HepG2 (cell line): Measurements from ENCODE around the gene AMOTL1. TPM values are rescaled to one million over a fixed set of nuclear protein-coding genes. Genes with fewer than 3 reads are reported as not detected.
"Not testable (repeated sequence)": the region's sequence is repeated elsewhere in the genome, so short reads cannot be mapped to it uniquely, and the experiment has no call there.

Experiments
- ATAC-seq: fragments of 200-7000 bp; cut with Tn5 transposase; 3 replicates; pipeline ENCODE4 v1.9.1; 2020; ENCODE audit warnings: mild to moderate bottlenecking, moderate library complexity
- BruUV-seq: library from RNA; stranded (reverse); fragments of 400-500 nt; replicated peaks from 2 replicates; lab custom pipeline; 2021; lab: Mats Ljungman, UMichigan
- CTCF ChIA-PET: fragments of 300-600 bp; formaldehyde crosslinking; extraction: SDS; loops from one replicate; lab custom pipeline; 2021; ENCODE audit warnings: low total read pairs, inconsistent platforms, low intra/inter-chr PET ratio; lab: Yijun Ruan, JAX
- POLR2A ChIA-PET: fragments of 350-600 bp; sonication (Branson Sonifier 250); formaldehyde crosslinking; loops from one replicate; lab custom pipeline; 2020; ENCODE audit warnings: antibody characterized with exemption, inconsistent platforms; lab: Yijun Ruan, JAX
- DNase-seq: peaks from one replicate; pipeline ENCODE4 v3.0.0-alpha.2; 2015; ENCODE audit warnings: low spot score
- FAIRE-seq: peaks from 3 replicates; lab custom pipeline; 2011; peaks lifted over from hg19 to GRCh38; lab: Jason Lieb, UNC
- H2AFZ ChIP-seq: one replicate; pipeline ENCODE4 v1.6.1; 2011; ENCODE audit warnings: low read length, inconsistent platforms
- H3K27ac ChIP-seq: fragments of 300-600 bp; 3 replicates; pipeline ENCODE4 v1.8.0; 2011; ENCODE audit warnings: mixed run types, mild to moderate bottlenecking, mixed read lengths, low read length, inconsistent platforms; ENCODE audit not compliant: insufficient read depth; ENCODE audit errors: extremely low read length
- H3K27me3 ChIP-seq, 2 experiments: fragments of 200-600 bp in 1 of 2; 2 replicates in 1 of 2; 3 replicates in 1 of 2; pipeline versions ENCODE4 v1.6.0 to v1.8.0; 2011; ENCODE audit warnings: low read length in 2 of 2, mild to moderate bottlenecking in 2 of 2, moderate library complexity in 2 of 2, inconsistent platforms in 1 of 2; ENCODE audit not compliant: insufficient read depth in 2 of 2, control insufficient read depth in 1 of 2
- H3K36me3 ChIP-seq, 2 experiments: fragments of 200-600 bp in 1 of 2; replicated peaks in 1 of 2; 2 replicates in 1 of 2; 3 replicates in 1 of 2; pipeline versions ENCODE4 v1.5.1 to v1.8.0; 2011; ENCODE audit warnings: low read length in 2 of 2, inconsistent platforms in 1 of 2; ENCODE audit not compliant: insufficient read depth in 2 of 2, control insufficient read depth in 1 of 2
- H3K4me1 ChIP-seq: 2 replicates; pipeline ENCODE4 v1.5.1; 2012; ENCODE audit warnings: low read length, inconsistent platforms; ENCODE audit not compliant: insufficient read depth
- H3K4me2 ChIP-seq: 2 replicates; pipeline ENCODE4 v1.6.0; 2011; ENCODE audit warnings: low read depth, low read length, inconsistent platforms
- H3K4me3 ChIP-seq, 3 experiments: fragments of 200-600 bp in 1 of 3; sonication (generic), shearing (Covaris generic) in 1 of 3; replicated peaks in 1 of 3; 2 replicates each; pipeline ENCODE4 v1.5.1; 2011 to 2016; ENCODE audit warnings: low read length in 3 of 3, inconsistent platforms in 2 of 3, low read depth in 2 of 3, mild to moderate bottlenecking in 2 of 3, control low read depth in 1 of 3, mixed read lengths in 1 of 3; ENCODE audit not compliant: insufficient read depth in 1 of 3
- H3K79me2 ChIP-seq: one replicate; pipeline ENCODE4 v1.6.1; 2011; ENCODE audit warnings: low read length, inconsistent platforms; ENCODE audit not compliant: insufficient read depth
- H3K9ac ChIP-seq: 2 replicates; pipeline ENCODE4 v1.6.0; 2011; ENCODE audit warnings: mild to moderate bottlenecking, low read depth, low read length, inconsistent platforms; ENCODE audit not compliant: insufficient read depth
- H3K9me3 ChIP-seq: 2 replicates; pipeline ENCODE4 v1.5.1; 2012; ENCODE audit warnings: mild to moderate bottlenecking, low read length
- H4K20me1 ChIP-seq: 2 replicates; pipeline ENCODE4 v1.6.0; 2011; ENCODE audit warnings: inconsistent platforms, mild to moderate bottlenecking, low read length, moderate library complexity; ENCODE audit not compliant: insufficient read depth
- FOXC1 ChIP-seq: sonication (generic); formaldehyde crosslinking; IDR thresholded peaks from 2 replicates; pipeline ENCODE4 v1.8.0; 2022; ENCODE audit warnings: mild to moderate bottlenecking, missing genetic modification reagents, borderline replicate concordance
- SRSF9 ChIP-seq: fragments of 200-400 bp; formaldehyde crosslinking; IDR thresholded peaks from 2 replicates; pipeline ENCODE4 v1.6.1; 2018; ENCODE audit warnings: borderline replicate concordance, mild to moderate bottlenecking, low read depth, low read length; ENCODE audit not compliant: insufficient read depth, poor library complexity, severe bottlenecking
- TGIF2 ChIP-seq: IDR thresholded peaks from 2 replicates; pipeline ENCODE4 v1.6.1; 2016; ENCODE audit warnings: control low read depth, missing compliant biosample characterization
- U2AF1 ChIP-seq: fragments of 200-400 bp; formaldehyde crosslinking; optimal IDR thresholded peaks from 2 replicates; pipeline ENCODE3; 2017; ENCODE audit warnings: mild to moderate bottlenecking, low read depth, low read length
- ZNF256 ChIP-seq: sonication (generic); formaldehyde crosslinking; conservative IDR thresholded peaks from 2 replicates; pipeline ENCODE4 v1.4.0; 2020; ENCODE audit warnings: missing genetic modification reagents
- ZNF563 ChIP-seq: sonication (generic); formaldehyde crosslinking; IDR thresholded peaks from 2 replicates; pipeline ENCODE4 v1.8.0; 2022; ENCODE audit warnings: mild to moderate bottlenecking, moderate library complexity, missing genetic modification reagents
- WGBS: methylation state at CpG from one replicate; pipeline ENCODE4 v1.1.6; 2017; ENCODE audit warnings: low lambda C conversion rate; 5-methylcytosine and 5-hydroxymethylcytosine counted together
- in situ Hi-C: cut with HindIII; loops from 2 replicates; pipeline ENCODE4 v1.10.0; 2017; ENCODE audit warnings: low pct_unique_long_range_greater_than_20kb; ENCODE audit not compliant: extremely low pct_ligation_motif_present
- intact Hi-C: fragments of 100-400 bp; cut with micrococcal nuclease; formaldehyde crosslinking; loops from one replicate; pipeline ENCODE4 v1.10.0; 2022; ENCODE audit not compliant: unreplicated experiment
- polyA plus RNA-seq, 8 experiments: library from polyadenylated mRNA; depleted of rRNA in 3 of 8; stranded (reverse) in 7 of 8; unstranded in 1 of 8; fragments of >200 nt; fragmentation: Illumina TruSeq in 4 of 8; extraction: Trizol in 4 of 8; gene quantifications; 2 replicates each; pipeline versions ENCODE4 v1.2.1 to v1.2.3, GENCODE V29; 2011 to 2016; ENCODE audit warnings: low read depth in 4 of 8, missing spikeins in 1 of 8, mixed read lengths in 1 of 8; ENCODE audit not compliant: insufficient read depth in 1 of 8
- total RNA-seq, 5 experiments: library from RNA; depleted of rRNA; stranded (reverse); fragments of >200 nt; fragmentation: Illumina TruSeq; extraction: Trizol; gene quantifications; 2 replicates each; pipeline ENCODE4 v1.2.3, GENCODE V29; 2016; ENCODE audit warnings: low read depth in 1 of 5
- TF ChIP-seq, protein P1 (sequence below): sonication (generic); formaldehyde crosslinking; IDR thresholded peaks from 2 replicates; pipeline ENCODE4 v1.8.0; 2022; ENCODE audit warnings: mild to moderate bottlenecking, missing genetic modification reagents; ENCODE audit not compliant: insufficient replicate concordance
- TF ChIP-seq, protein P2 (sequence below): IDR thresholded peaks from 2 replicates; pipeline ENCODE4 v1.6.1; 2016; ENCODE audit warnings: low read depth, missing genetic modification reagents, missing compliant biosample characterization

Gene AMOTL1
- total and polyA plus RNA-seq, 2 of the 13 experiments (the other 11 are each of a cell fraction or from before 2014, with no cell fraction given): 0.01 to 0.20 TPM

DNA sequence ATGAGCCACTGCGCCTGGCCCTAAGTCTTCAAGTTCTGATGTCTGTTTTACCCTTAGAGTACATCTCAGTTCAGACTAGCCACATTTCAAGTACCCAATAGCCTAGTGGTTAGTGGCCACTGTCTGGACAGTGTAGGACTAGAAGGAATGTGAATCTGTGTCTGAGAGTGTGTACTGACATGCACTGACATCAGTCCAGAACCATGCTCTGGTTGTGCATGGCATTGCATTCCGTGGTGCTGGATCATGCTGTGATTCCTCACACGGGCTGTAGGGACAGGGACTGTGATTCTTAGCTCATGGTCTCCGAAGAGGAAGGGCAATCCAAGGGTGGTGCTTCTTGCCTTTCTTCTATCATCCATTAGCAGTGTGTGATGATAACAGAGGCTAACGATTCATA, 41.1 kb downstream of the AMOTL1 start:
- in situ Hi-C loops: no loop called here
- DNase-seq (no peak), ATAC-seq (peak; percentile 56), FAIRE-seq (no peak)
- WGBS: 62% methylated on average over 2 of the region's 5 CpGs
- Histone ChIP-seq H3K4me2 (no peak overlapping the region), H3K4me3 (no peak overlapping the region), H3K9me3 (peaks cover 4% of the 10 kb centered on the region), H3K36me3 (no peaks in the 10 kb centered on the region), H3K27ac (no peak overlapping the region), H4K20me1 (no peaks in the 10 kb centered on the region), H3K9ac (no peak overlapping the region), H3K27me3 (no peaks in the 10 kb centered on the region), H3K4me1 (no peaks in the 10 kb centered on the region), H3K79me2 (no peaks in the 10 kb centered on the region), H2AFZ (no peak overlapping the region)
- TF ChIP-seq U2AF1 (no peak), TGIF2 (CRISPR knock-in tag) (no peak), ZNF256 (no peak), SRSF9 (no peak), FOXC1 (no peak), ZNF563 (CRISPR knock-in tag) (no peak)
- TF ChIP-seq, protein P1, sequence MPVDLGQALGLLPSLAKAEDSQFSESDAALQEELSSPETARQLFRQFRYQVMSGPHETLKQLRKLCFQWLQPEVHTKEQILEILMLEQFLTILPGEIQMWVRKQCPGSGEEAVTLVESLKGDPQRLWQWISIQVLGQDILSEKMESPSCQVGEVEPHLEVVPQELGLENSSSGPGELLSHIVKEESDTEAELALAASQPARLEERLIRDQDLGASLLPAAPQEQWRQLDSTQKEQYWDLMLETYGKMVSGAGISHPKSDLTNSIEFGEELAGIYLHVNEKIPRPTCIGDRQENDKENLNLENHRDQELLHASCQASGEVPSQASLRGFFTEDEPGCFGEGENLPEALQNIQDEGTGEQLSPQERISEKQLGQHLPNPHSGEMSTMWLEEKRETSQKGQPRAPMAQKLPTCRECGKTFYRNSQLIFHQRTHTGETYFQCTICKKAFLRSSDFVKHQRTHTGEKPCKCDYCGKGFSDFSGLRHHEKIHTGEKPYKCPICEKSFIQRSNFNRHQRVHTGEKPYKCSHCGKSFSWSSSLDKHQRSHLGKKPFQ (CRISPR knock-in tag): no peak
- TF ChIP-seq, protein P2, sequence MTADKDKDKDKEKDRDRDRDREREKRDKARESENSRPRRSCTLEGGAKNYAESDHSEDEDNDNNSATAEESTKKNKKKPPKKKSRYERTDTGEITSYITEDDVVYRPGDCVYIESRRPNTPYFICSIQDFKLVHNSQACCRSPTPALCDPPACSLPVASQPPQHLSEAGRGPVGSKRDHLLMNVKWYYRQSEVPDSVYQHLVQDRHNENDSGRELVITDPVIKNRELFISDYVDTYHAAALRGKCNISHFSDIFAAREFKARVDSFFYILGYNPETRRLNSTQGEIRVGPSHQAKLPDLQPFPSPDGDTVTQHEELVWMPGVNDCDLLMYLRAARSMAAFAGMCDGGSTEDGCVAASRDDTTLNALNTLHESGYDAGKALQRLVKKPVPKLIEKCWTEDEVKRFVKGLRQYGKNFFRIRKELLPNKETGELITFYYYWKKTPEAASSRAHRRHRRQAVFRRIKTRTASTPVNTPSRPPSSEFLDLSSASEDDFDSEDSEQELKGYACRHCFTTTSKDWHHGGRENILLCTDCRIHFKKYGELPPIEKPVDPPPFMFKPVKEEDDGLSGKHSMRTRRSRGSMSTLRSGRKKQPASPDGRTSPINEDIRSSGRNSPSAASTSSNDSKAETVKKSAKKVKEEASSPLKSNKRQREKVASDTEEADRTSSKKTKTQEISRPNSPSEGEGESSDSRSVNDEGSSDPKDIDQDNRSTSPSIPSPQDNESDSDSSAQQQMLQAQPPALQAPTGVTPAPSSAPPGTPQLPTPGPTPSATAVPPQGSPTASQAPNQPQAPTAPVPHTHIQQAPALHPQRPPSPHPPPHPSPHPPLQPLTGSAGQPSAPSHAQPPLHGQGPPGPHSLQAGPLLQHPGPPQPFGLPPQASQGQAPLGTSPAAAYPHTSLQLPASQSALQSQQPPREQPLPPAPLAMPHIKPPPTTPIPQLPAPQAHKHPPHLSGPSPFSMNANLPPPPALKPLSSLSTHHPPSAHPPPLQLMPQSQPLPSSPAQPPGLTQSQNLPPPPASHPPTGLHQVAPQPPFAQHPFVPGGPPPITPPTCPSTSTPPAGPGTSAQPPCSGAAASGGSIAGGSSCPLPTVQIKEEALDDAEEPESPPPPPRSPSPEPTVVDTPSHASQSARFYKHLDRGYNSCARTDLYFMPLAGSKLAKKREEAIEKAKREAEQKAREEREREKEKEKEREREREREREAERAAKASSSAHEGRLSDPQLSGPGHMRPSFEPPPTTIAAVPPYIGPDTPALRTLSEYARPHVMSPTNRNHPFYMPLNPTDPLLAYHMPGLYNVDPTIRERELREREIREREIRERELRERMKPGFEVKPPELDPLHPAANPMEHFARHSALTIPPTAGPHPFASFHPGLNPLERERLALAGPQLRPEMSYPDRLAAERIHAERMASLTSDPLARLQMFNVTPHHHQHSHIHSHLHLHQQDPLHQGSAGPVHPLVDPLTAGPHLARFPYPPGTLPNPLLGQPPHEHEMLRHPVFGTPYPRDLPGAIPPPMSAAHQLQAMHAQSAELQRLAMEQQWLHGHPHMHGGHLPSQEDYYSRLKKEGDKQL: no peak
- no TSS peak for BruUV-seq
- intact Hi-C loops: no loop called here
- ChIA-PET CTCF (no interaction called here), POLR2A (no interaction called here)

DNA sequence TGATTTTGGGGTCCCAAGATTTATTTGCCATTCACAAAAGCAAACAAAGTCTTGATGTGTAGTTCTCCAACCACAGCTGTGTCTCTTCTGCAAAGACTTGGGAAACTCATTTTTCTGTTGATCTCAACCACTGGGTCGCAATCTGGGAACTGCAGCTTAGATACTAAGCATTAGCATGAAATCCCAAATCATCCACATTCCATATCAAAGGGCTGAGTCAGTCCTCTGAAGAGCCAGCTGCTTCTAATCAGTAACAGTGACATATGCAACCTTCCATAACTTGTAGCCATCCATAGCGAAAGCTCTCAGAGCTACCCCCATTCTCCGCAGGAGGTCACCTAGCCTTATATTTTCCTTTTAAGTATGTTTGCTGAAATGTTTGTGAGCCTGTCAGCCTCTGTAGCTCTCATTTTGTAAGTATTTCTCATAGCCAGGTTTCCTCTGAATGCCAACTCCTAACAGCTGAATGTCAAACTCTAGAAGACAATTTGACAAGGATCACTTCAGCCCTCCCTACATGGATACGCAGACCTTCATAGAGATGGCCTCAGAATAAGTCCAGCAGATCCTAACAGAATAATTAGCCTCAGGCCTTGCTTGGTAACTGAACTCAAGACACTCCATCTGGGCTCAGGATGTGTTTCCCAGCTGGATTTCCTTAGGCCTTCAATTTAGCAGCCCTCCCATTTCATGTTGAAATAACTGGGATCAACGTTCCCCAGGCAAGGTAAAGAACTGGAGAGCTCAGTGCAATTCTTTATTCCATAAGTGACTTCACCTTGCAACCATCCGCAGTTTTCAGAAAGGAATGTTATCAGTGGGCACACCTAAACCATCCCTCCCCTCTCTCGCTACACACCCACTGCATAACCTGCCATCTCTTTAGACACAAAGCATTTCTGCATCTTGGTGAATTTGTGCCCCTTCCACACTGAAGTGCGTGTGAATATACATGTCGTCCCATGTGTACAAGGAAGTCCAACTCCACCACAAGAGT, 44.9 kb downstream of the AMOTL1 start:
- not testable (repeated sequence) for FAIRE-seq

More for the DNA sequence above, 44.9 kb downstream of the AMOTL1 start:
- DNase-seq, H3K27ac ChIP-seq, H3K9ac ChIP-seq, H3K4me2 ChIP-seq, CTCF ChIA-PET, H3K36me3 ChIP-seq, intact Hi-C loops, H3K4me1 ChIP-seq, in situ Hi-C loops, H2AFZ ChIP-seq, H4K20me1 ChIP-seq, H3K4me3 ChIP-seq, BruUV-seq, ATAC-seq, H3K79me2 ChIP-seq, POLR2A ChIA-PET, H3K27me3 ChIP-seq: not testable (repeated sequence)
- peaks cover 26% of the 10 kb centered on the region for H3K9me3 ChIP-seq
- WGBS: 54% methylated on average over 8 of the region's 9 CpGs
